LoVo (cell line): ENCODE measurements around the gene VPS9D1.
"Not testable (repeated sequence)": the region's sequence is repeated elsewhere in the genome, so short reads cannot be mapped to it uniquely, and the experiment has no call there.

Experiments used
- DNase-seq: peaks from one replicate; pipeline ENCODE4 v3.0.0-alpha.2; 2016; ENCODE audit warnings: low spot score

The VPS9D1 gene

GRCh38 chr16:89693931-89694783 lies 26.5 kb downstream of the VPS9D1 start:
- DNase-seq = no peak

DNA sequence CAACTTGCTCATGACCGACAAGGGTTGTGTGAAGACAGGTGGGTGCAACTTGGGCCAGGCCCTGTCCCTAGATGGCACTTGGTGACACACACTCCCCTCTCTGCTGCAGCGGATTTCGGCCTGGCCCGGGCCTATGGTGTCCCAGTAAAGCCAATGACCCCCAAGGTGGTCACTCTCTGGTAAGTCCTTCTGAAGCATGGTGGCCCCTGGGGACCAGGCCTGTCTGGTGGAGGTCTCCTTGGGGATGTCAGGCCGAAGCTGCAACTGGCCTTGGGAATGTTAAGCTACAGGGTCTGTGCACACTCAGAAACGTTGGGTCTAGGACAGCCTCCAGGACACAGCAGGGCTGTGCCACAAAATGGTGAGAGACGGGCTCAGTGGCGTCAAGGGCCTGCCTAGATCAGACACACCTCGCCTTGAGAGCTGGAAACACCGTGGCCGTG lies 27.4 kb downstream of the VPS9D1 start:
- no peak for DNase-seq

- DNase-seq = no peak
These were observed 28.6 kb downstream of the VPS9D1 start for GRCh38 chr16:89691986-89692569.

GRCh38 chr16:89691231-89691985 lies 29.3 kb downstream of the VPS9D1 start:
- DNase-seq = no peak

GRCh38 chr16:89690392-89690901 lies 30.3 kb downstream of the VPS9D1 start:
- no peak for DNase-seq

DNA sequence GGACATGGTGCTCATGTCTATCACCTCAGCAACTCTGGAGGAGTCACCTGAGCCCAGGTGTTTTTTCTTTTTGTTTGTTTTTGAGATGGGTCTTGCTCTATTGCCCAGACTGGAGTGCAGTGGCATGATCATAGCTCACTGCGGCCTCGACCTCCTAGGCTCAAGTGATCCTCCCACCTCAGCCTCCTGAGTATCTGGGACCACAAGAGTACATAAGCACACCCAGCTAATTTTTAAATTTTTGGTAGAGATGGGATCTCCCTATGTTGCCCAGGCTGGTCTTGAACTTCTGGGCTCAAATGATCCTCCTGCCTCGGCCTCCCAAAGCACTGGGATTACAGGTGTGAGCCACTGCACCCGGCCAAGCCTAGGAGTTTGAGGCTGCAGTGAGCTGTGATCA lies 31.1 kb downstream of the VPS9D1 start:
- DNase-seq = not testable (repeated sequence)

DNA sequence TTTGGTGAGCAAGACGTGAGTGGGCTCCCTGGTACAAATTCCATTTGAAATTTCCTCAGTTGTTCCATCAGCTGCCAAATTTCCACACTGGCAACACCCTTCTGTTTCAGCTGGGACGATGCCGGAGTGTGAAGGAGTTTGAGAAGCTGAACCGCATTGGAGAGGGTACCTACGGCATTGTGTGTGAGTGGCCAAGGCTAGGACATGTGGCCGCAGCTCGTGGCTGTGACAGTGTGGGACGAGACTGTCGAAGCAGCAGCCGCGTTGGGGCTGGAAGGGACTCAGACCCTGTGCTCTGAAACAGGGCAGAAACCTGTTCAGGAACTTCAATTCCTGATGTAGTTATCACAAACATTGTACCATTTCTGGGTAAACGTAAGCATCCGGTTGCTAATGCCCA lies 31.6 kb downstream of the VPS9D1 start:
- no peak for DNase-seq

GRCh38 chr16:89688395-89688794 lies 32.3 kb downstream of the VPS9D1 start:
- DNase-seq = no peak

- DNase-seq = peak; percentile 78
These were observed 33.4 kb downstream of the VPS9D1 start for GRCh38 chr16:89687092-89687940.

GRCh38 chr16:89686520-89687091 lies 34.1 kb downstream of the VPS9D1 start, which contains the start of gene CDK10:
Gene CDK10 (plus strand): TSS chr16:89686689. CDS start chr16:89686711, 22 bp downstream.
- DNase-seq = peak; percentile 93

DNA sequence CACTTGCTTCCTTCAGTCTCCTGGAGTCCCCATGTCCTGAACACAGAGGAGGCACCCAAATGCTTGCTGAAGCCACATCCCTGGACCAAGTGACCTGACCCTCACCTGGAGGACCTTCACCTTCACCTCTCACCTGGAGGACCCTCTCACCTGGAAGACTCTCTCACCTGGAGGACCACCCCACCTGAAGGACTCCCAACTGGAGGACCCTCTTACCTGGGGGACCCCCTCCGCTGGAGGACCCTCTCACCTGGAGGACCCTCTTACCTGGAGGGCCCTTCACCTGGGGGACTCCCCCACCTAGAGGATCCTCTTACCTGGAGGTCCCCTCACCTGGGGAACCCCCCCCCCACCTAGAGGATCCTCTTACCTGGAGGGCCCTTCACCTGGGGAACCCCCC lies 34.8 kb downstream of the VPS9D1 start:
- no peak for DNase-seq

DNA sequence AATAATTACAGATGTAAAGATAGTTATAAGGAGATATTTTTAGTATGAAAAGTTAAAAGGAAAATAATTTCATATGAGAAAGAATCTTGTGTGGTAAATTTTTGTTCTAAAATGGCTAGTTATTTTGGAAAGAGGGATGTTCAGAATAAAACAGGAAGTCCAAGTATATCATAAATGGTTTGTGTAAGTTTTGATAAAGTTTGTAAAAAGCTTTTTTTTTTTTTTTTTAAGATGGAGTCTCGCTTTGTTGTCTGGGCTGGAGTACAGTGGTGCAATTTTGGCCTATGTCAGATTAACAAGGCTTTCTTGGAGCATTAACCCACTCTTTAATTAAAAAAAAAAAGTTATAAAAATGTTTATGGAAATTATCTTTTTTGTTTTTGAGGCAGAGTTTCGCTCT lies 42.4 kb downstream of the VPS9D1 start:
- no peak for DNase-seq

- DNase-seq = no peak
These were observed 48.3 kb downstream of the VPS9D1 start for GRCh38 chr16:89672177-89672941.

GRCh38 chr16:89671565-89671964 lies 49.1 kb downstream of the VPS9D1 start:
- not testable (repeated sequence) for DNase-seq

DNA sequence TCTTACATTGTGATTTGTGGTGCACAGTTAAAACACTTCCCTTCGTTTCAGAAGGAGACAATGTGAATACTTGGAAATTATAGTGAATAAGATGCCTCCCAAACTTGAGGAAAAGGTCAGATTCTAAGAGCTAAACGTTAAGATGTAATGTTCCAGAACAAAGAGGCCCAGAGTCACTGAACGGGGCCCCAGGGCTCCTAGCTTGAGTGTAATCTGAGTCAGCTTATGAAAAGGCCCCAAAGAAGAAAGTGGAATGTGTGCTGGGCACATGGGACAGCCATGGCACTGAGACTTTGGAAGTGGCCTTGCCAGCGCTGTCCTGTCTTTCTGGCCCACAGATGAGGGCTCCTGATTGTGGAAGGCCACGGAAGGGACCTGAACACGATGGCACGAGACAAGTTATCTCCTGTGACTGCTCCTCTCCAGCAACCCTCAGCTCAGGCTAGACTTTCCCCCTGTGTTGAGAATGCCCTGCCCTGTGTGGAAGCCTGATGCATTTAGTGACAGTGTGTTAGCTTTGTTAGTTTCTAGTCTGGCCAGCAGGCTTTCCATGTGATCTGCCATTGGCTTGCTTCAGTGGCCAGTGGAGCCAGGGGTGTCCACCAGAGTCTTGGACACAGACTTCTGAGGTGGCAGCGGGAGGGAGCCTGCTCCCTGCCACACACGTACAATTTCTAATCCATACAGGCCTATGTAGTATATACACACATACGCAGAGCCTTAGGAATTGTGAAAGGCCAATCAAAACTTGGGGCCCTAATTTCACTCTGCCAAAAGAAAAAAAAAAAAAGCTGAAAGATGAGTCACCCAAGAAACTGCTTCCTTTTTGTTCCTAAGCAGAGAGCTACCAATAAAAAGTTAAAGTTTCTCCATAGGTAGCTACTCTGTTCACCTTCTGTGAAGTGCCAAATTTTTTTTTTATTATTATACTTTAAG lies 49.9 kb downstream of the VPS9D1 start:
- DNase-seq = no peak

DNA sequence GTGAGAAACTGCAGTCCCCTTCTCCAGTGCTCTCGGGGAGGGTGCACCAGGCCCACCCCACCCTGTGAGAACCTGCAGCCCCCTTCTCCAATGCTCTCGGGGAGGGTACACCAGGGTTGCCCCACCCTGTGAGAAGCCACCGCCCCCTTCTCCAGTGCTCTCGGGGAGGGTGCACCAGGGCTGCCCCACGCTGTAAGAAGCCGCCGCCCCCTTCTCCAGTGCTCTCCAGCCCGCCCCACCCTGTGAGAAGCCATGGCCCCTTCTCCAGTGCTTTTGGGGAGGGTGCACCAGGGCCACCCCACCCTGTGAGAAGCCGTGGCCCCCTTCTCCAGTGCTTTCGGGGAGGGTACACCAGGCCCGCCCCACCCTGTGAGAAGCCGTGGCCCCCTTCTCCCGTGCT lies 50.9 kb downstream of the VPS9D1 start:
- no peak for DNase-seq

DNA sequence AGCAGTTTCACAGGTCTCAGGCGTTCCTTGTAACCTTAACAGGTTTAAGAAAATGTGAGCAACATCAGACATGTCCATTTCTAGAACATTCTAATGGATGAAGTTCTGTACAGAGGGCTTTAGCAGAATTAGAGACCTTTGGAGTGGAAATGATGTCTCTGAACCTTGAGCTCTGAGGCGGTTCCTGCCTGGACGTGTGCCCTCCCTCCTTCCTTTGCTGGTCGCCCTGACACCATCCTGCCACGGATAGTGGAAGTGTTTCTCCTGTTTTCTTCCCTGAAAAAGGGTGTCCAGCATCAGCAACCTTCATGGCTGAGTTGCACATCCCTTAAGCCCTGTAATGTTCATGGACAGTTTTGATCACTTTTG lies 51.9 kb downstream of the VPS9D1 start:
- DNase-seq = no peak

GRCh38 chr16:89667633-89668032 lies 53.1 kb downstream of the VPS9D1 start:
- DNase-seq = no peak

- not testable (repeated sequence) for DNase-seq
These were observed 53.7 kb downstream of the VPS9D1 start for GRCh38 chr16:89667000-89667399.
